Endothelial cell of umbilical vein (primary cell): ENCODE results near the gene CD101. TPM values are rescaled to one million over a fixed set of nuclear protein-coding genes. Genes with fewer than 3 reads are reported as not detected.

Source experiments
- BruUV-seq: library from RNA; stranded (reverse); fragments of 400-500 nt; replicated peaks from 2 replicates; lab custom pipeline; 2021; lab: Mats Ljungman, UMichigan
- CTCF ChIA-PET: fragments of 300-600, 350-600 bp; sonication (Branson Sonifier 250); formaldehyde crosslinking; loops from one replicate; lab custom pipeline; 2021; ENCODE audit warnings: antibody characterized with exemption, inconsistent platforms; lab: Charles Lee
- POLR2A ChIA-PET: fragments of 300-600, 350-600 bp; sonication (Branson Sonifier 250); formaldehyde crosslinking; loops from one replicate; lab custom pipeline; 2021; ENCODE audit warnings: antibody characterized with exemption, inconsistent platforms; lab: Charles Lee
- DNase-seq: peaks from one replicate; pipeline ENCODE4 v3.0.0-alpha.2; 2011; ENCODE audit warnings: low read depth, low spot score
- FAIRE-seq: peaks from 2 replicates; lab custom pipeline; 2011; peaks lifted over from hg19 to GRCh38; lab: Jason Lieb, UNC
- H2AFZ ChIP-seq: 2 replicates; pipeline ENCODE4 v1.6.0; 2012; ENCODE audit warnings: low read depth, low read length, control low read depth, inconsistent platforms
- H3K27ac ChIP-seq: 2 replicates; pipeline ENCODE4 v1.5.1; 2011; ENCODE audit warnings: low read depth, mild to moderate bottlenecking, control low read depth, low read length, moderate library complexity; ENCODE audit not compliant: insufficient read depth
- H3K27me3 ChIP-seq, 2 experiments: 2 replicates each; pipeline versions ENCODE4 v1.6.0 to v1.6.1; 2011; ENCODE audit warnings: low read length in 2 of 2, mixed read lengths in 1 of 2; ENCODE audit not compliant: control insufficient read depth in 2 of 2, insufficient read depth in 2 of 2
- H3K36me3 ChIP-seq, 2 experiments: 2 replicates in 1 of 2; 3 replicates in 1 of 2; pipeline ENCODE4 v1.5.1; 2011; ENCODE audit warnings: low read length in 2 of 2, mild to moderate bottlenecking in 1 of 2, moderate library complexity in 1 of 2; ENCODE audit not compliant: control insufficient read depth in 2 of 2, insufficient read depth in 2 of 2; ENCODE audit errors: extremely low read depth in 1 of 2
- H3K4me1 ChIP-seq: 3 replicates; pipeline ENCODE4 v1.5.1; 2011; ENCODE audit warnings: mild to moderate bottlenecking, low read length; ENCODE audit not compliant: control insufficient read depth, insufficient read depth; ENCODE audit errors: extremely low read depth
- H3K4me2 ChIP-seq: 2 replicates; pipeline ENCODE4 v1.6.1; 2011; ENCODE audit warnings: low read length, control low read depth, mixed read lengths; ENCODE audit not compliant: insufficient read depth
- H3K4me3 ChIP-seq, 3 experiments: fragments of 200-600 bp in 1 of 3; sonication (generic), shearing (Covaris generic) in 1 of 3; replicated peaks in 1 of 3; 2 replicates each; pipeline ENCODE4 v1.5.1; 2011 to 2016; ENCODE audit warnings: control low read depth in 3 of 3, low read length in 3 of 3, mild to moderate bottlenecking in 2 of 3, inconsistent platforms in 1 of 3, low read depth in 1 of 3, moderate library complexity in 1 of 3; ENCODE audit not compliant: insufficient read depth in 1 of 3
- H3K79me2 ChIP-seq: 2 replicates; pipeline ENCODE4 v1.6.0; 2012; ENCODE audit warnings: low read length, inconsistent platforms; ENCODE audit not compliant: control insufficient read depth, insufficient read depth
- H3K9ac ChIP-seq: replicated peaks from 2 replicates; pipeline ENCODE3; 2011; ENCODE audit warnings: low read length, control low read depth; ENCODE audit not compliant: insufficient read depth; ENCODE audit errors: extremely low read depth
- H3K9me1 ChIP-seq: replicated peaks from 3 replicates; pipeline ENCODE4 v1.6.0; 2011; ENCODE audit warnings: mild to moderate bottlenecking, low read length; ENCODE audit not compliant: control insufficient read depth, insufficient read depth; ENCODE audit errors: extremely low read depth
- H3K9me3 ChIP-seq: replicated peaks from 2 replicates; pipeline ENCODE4 v1.5.1; 2012; ENCODE audit warnings: low read length, inconsistent platforms; ENCODE audit not compliant: control insufficient read depth, insufficient read depth
- H4K20me1 ChIP-seq: replicated peaks from 2 replicates; pipeline ENCODE3; 2011; ENCODE audit warnings: mild to moderate bottlenecking, low read length; ENCODE audit not compliant: control insufficient read depth, insufficient read depth; ENCODE audit errors: extremely low read depth
- CTCF ChIP-seq, 2 donors: IDR thresholded peaks; 1 replicate in 1 of 2; 2 replicates in 1 of 2; pipeline ENCODE4 v1.5.1; 2011; ENCODE audit warnings: low read length in 2 of 2, mild to moderate bottlenecking in 2 of 2, moderate library complexity in 2 of 2, control low read depth in 1 of 2, inconsistent platforms in 1 of 2, low read depth in 1 of 2; ENCODE audit not compliant: insufficient read depth in 1 of 2; ENCODE audit errors: extremely low read depth in 1 of 2
- FOS ChIP-seq: IDR thresholded peaks from 2 replicates; pipeline ENCODE4 v1.6.1; 2011; ENCODE audit warnings: mild to moderate bottlenecking, low read length, moderate library complexity, borderline replicate concordance; ENCODE audit not compliant: insufficient read depth
- GATA2 ChIP-seq: IDR thresholded peaks from 2 replicates; pipeline ENCODE4 v1.7.0; 2011; ENCODE audit warnings: low read depth, mild to moderate bottlenecking, moderate library complexity, mixed read lengths, low read length; ENCODE audit not compliant: insufficient read length, insufficient read depth
- JUN ChIP-seq: IDR thresholded peaks from 2 replicates; pipeline ENCODE4 v1.6.1; 2011; ENCODE audit warnings: borderline replicate concordance, low read depth; ENCODE audit not compliant: insufficient read length, insufficient read depth
- MYC ChIP-seq: IDR thresholded peaks from one replicate; pipeline ENCODE4 v1.6.1; 2011; ENCODE audit warnings: mild to moderate bottlenecking, low read depth, low read length
- POLR2A ChIP-seq: IDR thresholded peaks from 2 replicates; pipeline ENCODE4 v1.6.1; 2012; ENCODE audit warnings: low read depth, mild to moderate bottlenecking, control low read depth, low read length
- POLR2AphosphoS5 ChIP-seq: IDR thresholded peaks from 2 replicates; pipeline ENCODE4 v1.6.1; 2012; ENCODE audit warnings: low read depth, mild to moderate bottlenecking, control low read depth, low read length, moderate library complexity; ENCODE audit not compliant: insufficient read depth
- dilution Hi-C: fragments of 300-500 bp; cut with MboI; formaldehyde crosslinking; loops from one replicate; pipeline ENCODE4 v1.15.0; 2019; ENCODE audit warnings: low sequenced_read_pairs; ENCODE audit not compliant: extremely low pct_ligation_motif_present
- intact Hi-C: fragments of 100-400 bp; cut with micrococcal nuclease; formaldehyde crosslinking; loops from one replicate; pipeline ENCODE4 v1.10.0; 2022
- polyA plus RNA-seq, 4 experiments: library from polyadenylated mRNA; depleted of rRNA in 3 of 4; stranded (reverse) in 3 of 4; unstranded in 1 of 4; fragments of >200 nt; gene quantifications; 2 replicates each; pipeline versions ENCODE4 v1.2.1 to v1.2.3, GENCODE V29; 2011 to 2012; ENCODE audit warnings: missing spikeins in 1 of 4
- total RNA-seq: library from RNA; stranded (reverse); gene quantifications from 2 replicates; pipeline ENCODE4 v1.2.3, GENCODE V29; 2021

CD101 gene
- total and polyA plus RNA-seq, 2 donors (not counting 3 experiments of a cell fraction or from before 2014, with no cell fraction given): 0.04 to 0.97 TPM

GRCh38 chr1:117059334-117059677 lies 57.7 kb downstream of the CD101 start:
- peak; percentile 62 for FAIRE-seq
- Histone ChIP-seq H3K27me3 (no peaks in the 10 kb centered on the region), H3K36me3 (no peaks in the 10 kb centered on the region), H3K79me2 (no peaks in the 10 kb centered on the region), H3K9ac (peak overlapping the region; percentile 50), H3K4me2 (peak overlapping the region; percentile 68), H3K27ac (peak overlapping the region; percentile 31), H3K9me3 (no peaks in the 10 kb centered on the region), H4K20me1 (no peaks in the 10 kb centered on the region), H3K4me1 (peaks cover 9% of the 10 kb centered on the region), H3K4me3 (peak overlapping the region; percentile 14 to 88 (median 64)), H2AFZ (peak overlapping the region; percentile 88), H3K9me1 (no peaks in the 10 kb centered on the region)
- DNase-seq: no peak
- BruUV-seq: TSS peak; percentile 54
- CTCF ChIA-PET: interaction anchor here (1.3 to 5.9 kb wide), 12 partner anchors 8 to 485 kb away, joined by 3 to 91 read pairs (median 6); partner anchors contain the start of gene TRIM45
- no peak for TF ChIP-seq FOS
- TF ChIP-seq CTCF (IDR thresholded peaks at IDR 0.05; ENCODE audit: extremely low read depth in 1 of 2, insufficient read depth in 1 of 2, low read depth in 1 of 2, low read length in 2 of 2): no peak
- no peak for TF ChIP-seq MYC
- TF ChIP-seq POLR2AphosphoS5: no peak
- no peak for TF ChIP-seq POLR2A
- no peak for TF ChIP-seq GATA2
- no peak for TF ChIP-seq JUN
- dilution Hi-C loops: no loop called here
- POLR2A ChIA-PET: interaction anchor here (0.6 to 1.1 kb wide), 2 partner anchors 69 to 403 kb away, joined by 5 to 7 read pairs; no protein-coding TSS in a partner anchor
- intact Hi-C loops: loop anchor here (2.0 kb wide), 1 partner anchor 489 kb away; the partner anchor contains the start of gene CD58
